WTC11 (cell line): ENCODE results near the gene HS1BP3. TPM values are rescaled to one million over a fixed set of nuclear protein-coding genes. Genes with fewer than 3 reads are reported as not detected.

ENCODE experiments used
- ARID4B ChIP-seq: sonication (generic); formaldehyde crosslinking; IDR thresholded peaks from 2 replicates; pipeline ENCODE4 v1.8.0; 2023; ENCODE audit warnings: missing genetic modification reagents, mild to moderate bottlenecking, borderline replicate concordance
- CREM ChIP-seq: sonication (generic); formaldehyde crosslinking; IDR thresholded peaks from 2 replicates; pipeline ENCODE4 v1.8.1; 2022; ENCODE audit warnings: mild to moderate bottlenecking, missing genetic modification reagents, moderate library complexity
- E2F1 ChIP-seq: sonication (generic); formaldehyde crosslinking; IDR thresholded peaks from 2 replicates; pipeline ENCODE4 v1.8.0; 2022; ENCODE audit warnings: mild to moderate bottlenecking, missing genetic modification reagents
- NFATC4 ChIP-seq: fragments of 250-450 bp; sonication (Bioruptor Pico); IDR thresholded peaks from 2 replicates; pipeline ENCODE4 v1.9.0; 2021; ENCODE audit warnings: mild to moderate bottlenecking
- ZNF423 ChIP-seq: fragments of 250-450 bp; sonication (Bioruptor Pico); IDR thresholded peaks from 2 replicates; pipeline ENCODE4 v2.1.2; 2022; ENCODE audit warnings: mild to moderate bottlenecking, moderate library complexity
- total RNA-seq: library from RNA; stranded (reverse); gene quantifications from 3 replicates; pipeline ENCODE4 v1.2.3, GENCODE V29; 2021
- TF ChIP-seq, protein P1 (sequence below): sonication (generic); formaldehyde crosslinking; IDR thresholded peaks from 2 replicates; pipeline ENCODE4 v1.8.1; 2022; ENCODE audit warnings: missing genetic modification reagents, borderline replicate concordance
- TF ChIP-seq, protein P2 (sequence below): sonication (generic); formaldehyde crosslinking; IDR thresholded peaks from 2 replicates; pipeline ENCODE4 v1.8.0; 2022; ENCODE audit warnings: missing genetic modification reagents
- TF ChIP-seq, protein P3 (sequence below): sonication (generic); formaldehyde crosslinking; conservative IDR thresholded peaks from 2 replicates; pipeline ENCODE4 v1.8.1; 2023; ENCODE audit warnings: mild to moderate bottlenecking, low read depth, missing genetic modification reagents, moderate library complexity
- TF ChIP-seq, protein P4 (sequence below): sonication (generic); formaldehyde crosslinking; IDR thresholded peaks from 2 replicates; pipeline ENCODE4 v1.8.0; 2023; ENCODE audit warnings: mild to moderate bottlenecking, missing genetic modification reagents

Gene HS1BP3
- total RNA-seq, 1 experiment from 2014 or later: 17.9 TPM

GRCh38 chr2:20673686-20674308 is 22.9 kb upstream of the HS1BP3 start (continued):
- TF ChIP-seq ARID4B (CRISPR knock-in tag): no peak
- TF ChIP-seq, protein P1, sequence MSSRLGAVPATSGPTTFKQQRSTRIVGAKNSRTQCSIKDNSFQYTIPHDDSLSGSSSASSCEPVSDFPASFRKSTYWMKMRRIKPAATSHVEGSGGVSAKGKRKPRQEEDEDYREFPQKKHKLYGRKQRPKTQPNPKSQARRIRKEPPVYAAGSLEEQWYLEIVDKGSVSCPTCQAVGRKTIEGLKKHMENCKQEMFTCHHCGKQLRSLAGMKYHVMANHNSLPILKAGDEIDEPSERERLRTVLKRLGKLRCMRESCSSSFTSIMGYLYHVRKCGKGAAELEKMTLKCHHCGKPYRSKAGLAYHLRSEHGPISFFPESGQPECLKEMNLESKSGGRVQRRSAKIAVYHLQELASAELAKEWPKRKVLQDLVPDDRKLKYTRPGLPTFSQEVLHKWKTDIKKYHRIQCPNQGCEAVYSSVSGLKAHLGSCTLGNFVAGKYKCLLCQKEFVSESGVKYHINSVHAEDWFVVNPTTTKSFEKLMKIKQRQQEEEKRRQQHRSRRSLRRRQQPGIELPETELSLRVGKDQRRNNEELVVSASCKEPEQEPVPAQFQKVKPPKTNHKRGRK (CRISPR knock-in tag): no peak
- TF ChIP-seq, protein P2, sequence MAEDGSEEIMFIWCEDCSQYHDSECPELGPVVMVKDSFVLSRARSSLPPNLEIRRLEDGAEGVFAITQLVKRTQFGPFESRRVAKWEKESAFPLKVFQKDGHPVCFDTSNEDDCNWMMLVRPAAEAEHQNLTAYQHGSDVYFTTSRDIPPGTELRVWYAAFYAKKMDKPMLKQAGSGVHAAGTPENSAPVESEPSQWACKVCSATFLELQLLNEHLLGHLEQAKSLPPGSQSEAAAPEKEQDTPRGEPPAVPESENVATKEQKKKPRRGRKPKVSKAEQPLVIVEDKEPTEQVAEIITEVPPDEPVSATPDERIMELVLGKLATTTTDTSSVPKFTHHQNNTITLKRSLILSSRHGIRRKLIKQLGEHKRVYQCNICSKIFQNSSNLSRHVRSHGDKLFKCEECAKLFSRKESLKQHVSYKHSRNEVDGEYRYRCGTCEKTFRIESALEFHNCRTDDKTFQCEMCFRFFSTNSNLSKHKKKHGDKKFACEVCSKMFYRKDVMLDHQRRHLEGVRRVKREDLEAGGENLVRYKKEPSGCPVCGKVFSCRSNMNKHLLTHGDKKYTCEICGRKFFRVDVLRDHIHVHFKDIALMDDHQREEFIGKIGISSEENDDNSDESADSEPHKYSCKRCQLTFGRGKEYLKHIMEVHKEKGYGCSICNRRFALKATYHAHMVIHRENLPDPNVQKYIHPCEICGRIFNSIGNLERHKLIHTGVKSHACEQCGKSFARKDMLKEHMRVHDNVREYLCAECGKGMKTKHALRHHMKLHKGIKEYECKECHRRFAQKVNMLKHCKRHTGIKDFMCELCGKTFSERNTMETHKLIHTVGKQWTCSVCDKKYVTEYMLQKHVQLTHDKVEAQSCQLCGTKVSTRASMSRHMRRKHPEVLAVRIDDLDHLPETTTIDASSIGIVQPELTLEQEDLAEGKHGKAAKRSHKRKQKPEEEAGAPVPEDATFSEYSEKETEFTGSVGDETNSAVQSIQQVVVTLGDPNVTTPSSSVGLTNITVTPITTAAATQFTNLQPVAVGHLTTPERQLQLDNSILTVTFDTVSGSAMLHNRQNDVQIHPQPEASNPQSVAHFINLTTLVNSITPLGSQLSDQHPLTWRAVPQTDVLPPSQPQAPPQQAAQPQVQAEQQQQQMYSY (CRISPR knock-in tag): no peak
- no peak for TF ChIP-seq ZNF423 (CRISPR knock-in tag)
- TF ChIP-seq E2F1 (CRISPR knock-in tag): no peak
- TF ChIP-seq, protein P3, sequence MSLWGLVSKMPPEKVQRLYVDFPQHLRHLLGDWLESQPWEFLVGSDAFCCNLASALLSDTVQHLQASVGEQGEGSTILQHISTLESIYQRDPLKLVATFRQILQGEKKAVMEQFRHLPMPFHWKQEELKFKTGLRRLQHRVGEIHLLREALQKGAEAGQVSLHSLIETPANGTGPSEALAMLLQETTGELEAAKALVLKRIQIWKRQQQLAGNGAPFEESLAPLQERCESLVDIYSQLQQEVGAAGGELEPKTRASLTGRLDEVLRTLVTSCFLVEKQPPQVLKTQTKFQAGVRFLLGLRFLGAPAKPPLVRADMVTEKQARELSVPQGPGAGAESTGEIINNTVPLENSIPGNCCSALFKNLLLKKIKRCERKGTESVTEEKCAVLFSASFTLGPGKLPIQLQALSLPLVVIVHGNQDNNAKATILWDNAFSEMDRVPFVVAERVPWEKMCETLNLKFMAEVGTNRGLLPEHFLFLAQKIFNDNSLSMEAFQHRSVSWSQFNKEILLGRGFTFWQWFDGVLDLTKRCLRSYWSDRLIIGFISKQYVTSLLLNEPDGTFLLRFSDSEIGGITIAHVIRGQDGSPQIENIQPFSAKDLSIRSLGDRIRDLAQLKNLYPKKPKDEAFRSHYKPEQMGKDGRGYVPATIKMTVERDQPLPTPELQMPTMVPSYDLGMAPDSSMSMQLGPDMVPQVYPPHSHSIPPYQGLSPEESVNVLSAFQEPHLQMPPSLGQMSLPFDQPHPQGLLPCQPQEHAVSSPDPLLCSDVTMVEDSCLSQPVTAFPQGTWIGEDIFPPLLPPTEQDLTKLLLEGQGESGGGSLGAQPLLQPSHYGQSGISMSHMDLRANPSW (CRISPR knock-in tag): no peak
- TF ChIP-seq, protein P4, sequence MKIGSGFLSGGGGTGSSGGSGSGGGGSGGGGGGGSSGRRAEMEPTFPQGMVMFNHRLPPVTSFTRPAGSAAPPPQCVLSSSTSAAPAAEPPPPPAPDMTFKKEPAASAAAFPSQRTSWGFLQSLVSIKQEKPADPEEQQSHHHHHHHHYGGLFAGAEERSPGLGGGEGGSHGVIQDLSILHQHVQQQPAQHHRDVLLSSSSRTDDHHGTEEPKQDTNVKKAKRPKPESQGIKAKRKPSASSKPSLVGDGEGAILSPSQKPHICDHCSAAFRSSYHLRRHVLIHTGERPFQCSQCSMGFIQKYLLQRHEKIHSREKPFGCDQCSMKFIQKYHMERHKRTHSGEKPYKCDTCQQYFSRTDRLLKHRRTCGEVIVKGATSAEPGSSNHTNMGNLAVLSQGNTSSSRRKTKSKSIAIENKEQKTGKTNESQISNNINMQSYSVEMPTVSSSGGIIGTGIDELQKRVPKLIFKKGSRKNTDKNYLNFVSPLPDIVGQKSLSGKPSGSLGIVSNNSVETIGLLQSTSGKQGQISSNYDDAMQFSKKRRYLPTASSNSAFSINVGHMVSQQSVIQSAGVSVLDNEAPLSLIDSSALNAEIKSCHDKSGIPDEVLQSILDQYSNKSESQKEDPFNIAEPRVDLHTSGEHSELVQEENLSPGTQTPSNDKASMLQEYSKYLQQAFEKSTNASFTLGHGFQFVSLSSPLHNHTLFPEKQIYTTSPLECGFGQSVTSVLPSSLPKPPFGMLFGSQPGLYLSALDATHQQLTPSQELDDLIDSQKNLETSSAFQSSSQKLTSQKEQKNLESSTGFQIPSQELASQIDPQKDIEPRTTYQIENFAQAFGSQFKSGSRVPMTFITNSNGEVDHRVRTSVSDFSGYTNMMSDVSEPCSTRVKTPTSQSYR: no peak
- TF ChIP-seq NFATC4 (CRISPR knock-in tag): no peak
- TF ChIP-seq CREM (CRISPR knock-in tag): no peak
- TF ChIP-seq, all 79 proteins: peak for 0
